SU-DHL-6 (cell line): ENCODE results near the gene GPR15.

ENCODE experiments used
- H2AFZ ChIP-seq: fragments of 200-600 bp; sonication (generic); 2 replicates; pipeline ENCODE4 v1.6.1; 2014; ENCODE audit warnings: low read depth, mild to moderate bottlenecking, moderate library complexity, mixed read lengths, antibody characterized with exemption, low read length; ENCODE audit not compliant: severe bottlenecking
- H3F3A ChIP-seq: fragments of 200-600 bp; shearing (Covaris generic); 2 replicates; pipeline ENCODE4 v1.6.0; 2016; ENCODE audit warnings: antibody characterized with exemption, mild to moderate bottlenecking; ENCODE audit not compliant: insufficient read depth
- H3K27ac ChIP-seq: fragments of 200-600 bp; sonication (generic); 2 replicates; pipeline ENCODE4 v1.5.1; 2016; ENCODE audit warnings: low read depth, mild to moderate bottlenecking, low read length, moderate library complexity, mixed read lengths
- H3K27me3 ChIP-seq: fragments of 200-600 bp; sonication (generic), shearing (Covaris generic); 2 replicates; pipeline ENCODE4 v1.6.0; 2014; ENCODE audit warnings: mild to moderate bottlenecking, low read length
- H3K36me3 ChIP-seq: fragments of 200-600 bp; sonication (generic); 2 replicates; pipeline ENCODE4 v1.6.1; 2014; ENCODE audit warnings: mild to moderate bottlenecking, low read length, mixed read lengths
- H3K4me2 ChIP-seq: fragments of 300-600, 200-600 bp; shearing (Covaris generic), sonication (generic); 2 replicates; pipeline ENCODE4 v1.6.0; 2014; ENCODE audit warnings: low read length, low read depth, mild to moderate bottlenecking; ENCODE audit not compliant: poor library complexity, severe bottlenecking
- H3K4me3 ChIP-seq: fragments of 200-600 bp; sonication (generic); 2 replicates; pipeline ENCODE4 v1.5.1; 2014; ENCODE audit warnings: antibody characterized with exemption, low read length, mild to moderate bottlenecking, mixed read lengths; ENCODE audit not compliant: insufficient read depth, poor library complexity, severe bottlenecking
- H3K79me2 ChIP-seq: fragments of 200-600 bp; sonication (generic); 2 replicates; pipeline ENCODE4 v1.6.1; 2014; ENCODE audit warnings: mild to moderate bottlenecking, low read length, moderate library complexity; ENCODE audit not compliant: insufficient read depth
- H3K9ac ChIP-seq: fragments of 200-600 bp; sonication (generic); 2 replicates; pipeline ENCODE4 v1.7.0; 2014; ENCODE audit warnings: mild to moderate bottlenecking, low read length
- H3K9me2 ChIP-seq: fragments of 200-600 bp; sonication (generic); replicated peaks from 2 replicates; pipeline ENCODE4 v1.6.1; 2014; ENCODE audit warnings: low read length; ENCODE audit not compliant: insufficient read depth
- H3K9me3 ChIP-seq: fragments of 200-600 bp; sonication (generic); 2 replicates; pipeline ENCODE4 v1.6.1; 2014; ENCODE audit warnings: low read length, mixed read lengths; ENCODE audit not compliant: insufficient read depth
- H4K20me1 ChIP-seq: fragments of 200-600 bp; sonication (generic); 2 replicates; pipeline ENCODE4 v1.6.1; 2014; ENCODE audit warnings: low read depth, mild to moderate bottlenecking, antibody characterized with exemption, low read length, moderate library complexity, mixed read lengths
- EZH2phosphoT487 ChIP-seq: fragments of 200-600 bp; sonication (generic), shearing (Covaris generic); conservative IDR thresholded peaks from 2 replicates; pipeline ENCODE4 v1.6.1; 2018; ENCODE audit warnings: mild to moderate bottlenecking, antibody characterized with exemption, low read length, moderate library complexity, mixed read lengths
- TF ChIP-seq, protein P1 (sequence below): fragments of 200-600 bp; sonication (generic); IDR thresholded peaks from one replicate; pipeline ENCODE4 v1.5.1; 2017; ENCODE audit warnings: antibody characterized with exemption, mild to moderate bottlenecking, low read length, moderate library complexity; ENCODE audit not compliant: insufficient read depth, poor library complexity, severe bottlenecking

The GPR15 gene

DNA sequence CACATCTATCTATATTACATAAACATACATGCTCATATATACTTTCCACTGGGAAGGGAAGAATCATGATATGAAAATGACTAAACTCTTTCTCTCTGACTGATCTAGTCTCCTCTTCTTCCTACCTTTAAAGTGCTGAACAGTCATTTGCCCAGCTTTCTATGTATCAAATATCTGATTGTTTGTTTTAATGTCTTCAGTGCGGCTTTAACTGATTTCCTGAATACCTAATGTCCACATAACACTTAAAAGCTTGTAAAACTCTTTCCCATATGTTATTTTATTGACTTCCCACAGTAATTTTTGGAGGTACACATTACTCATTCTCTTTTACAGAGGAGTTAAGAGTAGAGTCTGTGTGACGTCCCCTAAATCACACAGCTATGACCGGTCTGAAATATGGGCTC is 33.5 kb downstream of the GPR15 start:
- H3K9me3 ChIP-seq = no peaks in the 10 kb centered on the region

DNA sequence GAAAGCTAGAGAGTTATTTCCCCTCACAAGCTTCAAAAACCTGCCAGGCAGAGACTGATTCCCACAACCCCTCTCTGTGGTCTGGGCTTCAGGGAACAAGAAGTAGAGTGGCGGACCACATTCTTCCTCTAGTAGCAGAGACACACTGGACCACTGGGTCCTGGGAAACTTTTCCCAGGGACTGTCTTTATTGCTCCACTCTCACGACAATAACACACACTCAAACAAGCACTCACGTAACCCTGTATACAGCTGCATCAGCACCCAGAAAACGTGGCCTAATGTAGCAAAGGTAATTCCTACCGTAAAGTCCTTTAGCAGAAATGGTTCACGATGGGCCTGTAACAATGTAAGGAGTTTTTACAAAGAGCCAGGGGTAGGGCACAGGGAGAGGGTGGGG is 34.1 kb downstream of the GPR15 start:
- peaks cover 60% of the 10 kb centered on the region for H3F3A ChIP-seq
- no peaks in the 10 kb centered on the region for H3K27me3 ChIP-seq
- no peaks in the 10 kb centered on the region for H3K9me2 ChIP-seq
- TF ChIP-seq EZH2phosphoT487 = no peak
- peak overlapping the region; percentile 46 for H2AFZ ChIP-seq
- no peaks in the 10 kb centered on the region for H3K9me3 ChIP-seq
- H3K79me2 ChIP-seq = no peaks in the 10 kb centered on the region
- H3K9ac ChIP-seq = peak overlapping the region; percentile 51
- H3K4me3 ChIP-seq = peak overlapping the region; percentile 22
- H3K27ac ChIP-seq = peak overlapping the region; percentile 92
- H3K36me3 ChIP-seq = no peaks in the 10 kb centered on the region
- H4K20me1 ChIP-seq = no peaks in the 10 kb centered on the region
- H3K4me2 ChIP-seq = peak overlapping the region; percentile 80

More for the DNA sequence above, 33.5 kb downstream of the GPR15 start:
- peak overlapping the region; percentile 65 for H2AFZ ChIP-seq
- peak overlapping the region; percentile 92 for H3K27ac ChIP-seq
- H3K9ac ChIP-seq = peak overlapping the region; percentile 51
- no peaks in the 10 kb centered on the region for H3K27me3 ChIP-seq
- H3K4me3 ChIP-seq = peak overlapping the region; percentile 22
- H3K9me2 ChIP-seq = no peaks in the 10 kb centered on the region
- TF ChIP-seq, protein P1, sequence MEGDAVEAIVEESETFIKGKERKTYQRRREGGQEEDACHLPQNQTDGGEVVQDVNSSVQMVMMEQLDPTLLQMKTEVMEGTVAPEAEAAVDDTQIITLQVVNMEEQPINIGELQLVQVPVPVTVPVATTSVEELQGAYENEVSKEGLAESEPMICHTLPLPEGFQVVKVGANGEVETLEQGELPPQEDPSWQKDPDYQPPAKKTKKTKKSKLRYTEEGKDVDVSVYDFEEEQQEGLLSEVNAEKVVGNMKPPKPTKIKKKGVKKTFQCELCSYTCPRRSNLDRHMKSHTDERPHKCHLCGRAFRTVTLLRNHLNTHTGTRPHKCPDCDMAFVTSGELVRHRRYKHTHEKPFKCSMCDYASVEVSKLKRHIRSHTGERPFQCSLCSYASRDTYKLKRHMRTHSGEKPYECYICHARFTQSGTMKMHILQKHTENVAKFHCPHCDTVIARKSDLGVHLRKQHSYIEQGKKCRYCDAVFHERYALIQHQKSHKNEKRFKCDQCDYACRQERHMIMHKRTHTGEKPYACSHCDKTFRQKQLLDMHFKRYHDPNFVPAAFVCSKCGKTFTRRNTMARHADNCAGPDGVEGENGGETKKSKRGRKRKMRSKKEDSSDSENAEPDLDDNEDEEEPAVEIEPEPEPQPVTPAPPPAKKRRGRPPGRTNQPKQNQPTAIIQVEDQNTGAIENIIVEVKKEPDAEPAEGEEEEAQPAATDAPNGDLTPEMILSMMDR = no peak
- TF ChIP-seq EZH2phosphoT487 = no peak
- no peaks in the 10 kb centered on the region for H3K36me3 ChIP-seq
- no peaks in the 10 kb centered on the region for H3K79me2 ChIP-seq
- peaks cover 66% of the 10 kb centered on the region for H3F3A ChIP-seq
- no peaks in the 10 kb centered on the region for H4K20me1 ChIP-seq
- peak overlapping the region; percentile 80 for H3K4me2 ChIP-seq

DNA sequence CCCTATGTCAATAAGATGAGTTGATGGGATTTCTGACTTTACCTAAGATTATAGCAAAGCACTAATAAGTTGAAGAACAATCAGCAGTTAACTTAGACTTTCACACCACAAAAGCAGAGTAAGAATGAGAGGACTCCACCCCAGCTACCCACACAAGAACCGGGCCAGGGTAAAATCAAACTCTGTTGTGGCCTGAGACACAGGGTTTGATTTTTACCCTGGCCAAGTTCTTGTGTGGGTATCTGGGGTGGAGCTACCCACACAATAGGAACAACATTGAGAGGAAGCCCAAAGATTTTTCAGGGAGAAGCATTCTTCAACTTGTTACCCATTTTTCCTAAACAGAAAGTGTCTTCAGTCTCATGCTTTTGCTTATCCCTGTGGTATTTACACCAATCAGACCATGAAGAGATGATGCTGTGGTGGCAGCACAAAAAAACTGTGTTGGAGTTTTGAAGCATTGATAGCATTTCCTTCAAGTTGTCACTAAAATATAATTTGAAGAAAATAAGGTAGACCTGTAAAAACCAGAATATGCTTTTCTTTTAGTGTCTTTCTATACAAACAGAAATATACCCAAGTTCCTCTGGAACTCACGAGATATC is 36.0 kb downstream of the GPR15 start:
- Histone ChIP-seq H3K9me3 (no peaks in the 10 kb centered on the region), H3K9me2 (no peaks in the 10 kb centered on the region), H3K27ac (peak overlapping the region; percentile 92), H2AFZ (peak overlapping the region; percentile 80), H4K20me1 (no peaks in the 10 kb centered on the region), H3K4me2 (peak overlapping the region; percentile 63), H3K9ac (peak overlapping the region; percentile 45), H3K4me3 (no peak overlapping the region), H3F3A (peaks cover 51% of the 10 kb centered on the region), H3K36me3 (no peaks in the 10 kb centered on the region), H3K79me2 (no peaks in the 10 kb centered on the region), H3K27me3 (no peaks in the 10 kb centered on the region)
- no peak for TF ChIP-seq EZH2phosphoT487
- TF ChIP-seq, protein P1 = no peak

DNA sequence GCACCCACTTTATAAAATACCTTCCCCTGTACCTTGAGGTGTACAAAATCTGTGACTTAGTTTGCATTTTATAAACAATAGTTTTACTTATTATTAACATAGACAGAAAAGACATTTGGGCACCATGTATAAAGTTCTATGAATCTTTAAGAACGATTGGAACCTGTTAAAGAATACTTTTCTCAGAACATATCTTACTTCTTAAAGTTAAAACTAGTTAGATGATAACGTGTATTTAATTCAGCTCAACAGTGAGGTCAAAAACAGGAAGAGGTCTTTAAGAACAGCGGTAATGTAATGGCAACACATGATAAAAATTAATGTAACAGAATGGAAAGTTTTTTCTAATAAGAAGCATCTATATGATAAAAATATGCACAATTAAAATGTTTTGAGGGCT is 36.6 kb downstream of the GPR15 start:
- Histone ChIP-seq H3K79me2 (no peaks in the 10 kb centered on the region), H3F3A (peaks cover 48% of the 10 kb centered on the region), H3K4me3 (no peak overlapping the region), H3K36me3 (no peaks in the 10 kb centered on the region), H3K27ac (peak overlapping the region; percentile 92), H3K27me3 (no peaks in the 10 kb centered on the region), H3K9me2 (no peaks in the 10 kb centered on the region), H2AFZ (peak overlapping the region; percentile 80), H4K20me1 (no peaks in the 10 kb centered on the region), H3K4me2 (peak overlapping the region; percentile 63), H3K9ac (peak overlapping the region; percentile 45), H3K9me3 (no peaks in the 10 kb centered on the region)
- TF ChIP-seq EZH2phosphoT487 = no peak
- TF ChIP-seq, protein P1 = no peak
